ENCODE data around the gene TEX48. TPM values are rescaled to one million over a fixed set of nuclear protein-coding genes. Genes with fewer than 3 reads are reported as not detected.

The TEX48 gene
- total RNA-seq, 4 donors from 2014 or later: not detected

GRCh38 chr9:114719290-114719689 lies 37.3 kb upstream of the TEX48 start:
- H3K4me3 ChIP-seq (ENCODE audit: low read depth, poor library complexity, severe bottlenecking): no peak overlapping the region
- intact Hi-C loops (cut with DNase I; ENCODE audit: low total_unique reads): no loop called here
- 85 to 86% methylated on average over 4 of the region's 4 CpGs for WGBS, 2 donors

GRCh38 chr9:114718801-114719221 lies 36.8 kb upstream of the TEX48 start:
- DNase-seq (ENCODE audit: low spot score in 2 of 2): no peak
- WGBS, 2 donors: 67 to 74% methylated on average over 8 of the region's 8 CpGs
- intact Hi-C loops (cut with DNase I; ENCODE audit: low total_unique reads): no loop called here
- TF ChIP-seq CTCF (IDR thresholded peaks at IDR 0.05) (no peak), POLR2A (IDR thresholded peaks at IDR 0.05) (no peak)
- no peak overlapping the region for H3K4me3 ChIP-seq (ENCODE audit: low read depth, poor library complexity, severe bottlenecking)

More at GRCh38 chr9:114719290-114719689, 37.3 kb upstream of the TEX48 start:
- TF ChIP-seq POLR2A (IDR thresholded peaks at IDR 0.05) (no peak), CTCF (IDR thresholded peaks at IDR 0.05) (no peak)
- DNase-seq (ENCODE audit: low spot score in 2 of 2): peak in 1 of 2 donors; percentile 50

GRCh38 chr9:114717908-114718486 lies 36.0 kb upstream of the TEX48 start:
- intact Hi-C loops (cut with DNase I; ENCODE audit: low total_unique reads): no loop called here
- WGBS, 2 donors: 84 to 89% methylated on average over 3 of the region's 3 CpGs
- TF ChIP-seq CTCF (IDR thresholded peaks at IDR 0.05) (no peak), POLR2A (IDR thresholded peaks at IDR 0.05) (no peak)
- H3K4me3 ChIP-seq (ENCODE audit: low read depth, poor library complexity, severe bottlenecking): no peak overlapping the region
- DNase-seq (ENCODE audit: low spot score in 2 of 2): no peak

GRCh38 chr9:114709636-114710035 lies 27.6 kb upstream of the TEX48 start:
- TF ChIP-seq CTCF (IDR thresholded peaks at IDR 0.05) (no peak), POLR2A (IDR thresholded peaks at IDR 0.05) (no peak)
- DNase-seq (ENCODE audit: low spot score in 2 of 2): no peak
- WGBS, 2 donors: 85 to 95% methylated on average over 1 of the region's 1 CpG
- no peak overlapping the region for H3K4me3 ChIP-seq (ENCODE audit: low read depth, poor library complexity, severe bottlenecking)
- intact Hi-C loops (cut with DNase I; ENCODE audit: low total_unique reads): no loop called here

- WGBS, 2 donors: 93 to 94% methylated on average over 2 of the region's 2 CpGs
- intact Hi-C loops (cut with DNase I; ENCODE audit: low total_unique reads): no loop called here
- no peak for TF ChIP-seq POLR2A (IDR thresholded peaks at IDR 0.05)
- DNase-seq (ENCODE audit: low spot score in 2 of 2): no peak
- no peak overlapping the region for H3K4me3 ChIP-seq (ENCODE audit: low read depth, poor library complexity, severe bottlenecking)
These were observed 24.7 kb upstream of the TEX48 start for GRCh38 chr9:114706711-114707110.

- no peak overlapping the region for H3K4me3 ChIP-seq (ENCODE audit: low read depth, poor library complexity, severe bottlenecking)
- TF ChIP-seq POLR2A (IDR thresholded peaks at IDR 0.05): no peak
- TF ChIP-seq CTCF (IDR thresholded peaks at IDR 0.05): no peak
- intact Hi-C loops (cut with DNase I; ENCODE audit: low total_unique reads): no loop called here
- DNase-seq (ENCODE audit: low spot score in 2 of 2): no peak
These were observed 20.0 kb upstream of the TEX48 start for GRCh38 chr9:114701988-114702387.

All from lower leg skin (tissue), 4 donors.